ENCODE results near the gene GBF1. TPM values are rescaled to one million over a fixed set of nuclear protein-coding genes. Genes with fewer than 3 reads are reported as not detected.

The GBF1 gene
- total and polyA plus RNA-seq, 10 of the 15 experiments (the other 5 are each of a cell fraction or from before 2014, with no cell fraction given) = 0.82 to 42.0 (median 21.8) TPM

GRCh38 chr10:102422545-102423129 is 177.3 kb downstream of the GBF1 start (continued):
- TF ChIP-seq BHLHE40 (IDR thresholded peaks at IDR 0.05; ENCODE audit: borderline replicate concordance in 1 of 2, low read depth in 2 of 2, low read length in 1 of 2) = peak in 1 of 2 experiments; percentile 62; a peak in 2 of 4 replicates
- no peak for TF ChIP-seq ZNF217 (IDR thresholded peaks at IDR 0.05)
- TF ChIP-seq MEF2B (IDR thresholded peaks at IDR 0.05; ENCODE audit: partially characterized antibody, poor library complexity, severe bottlenecking) = no peak
- 0 out of 2 replicates have a peak, but pooled peaks have one; percentile 25 for TF ChIP-seq NR2F1 (conservative IDR thresholded peaks at IDR 0.05)
- TF ChIP-seq KDM1A (IDR thresholded peaks at IDR 0.05; ENCODE audit: borderline replicate concordance) = no peak
- no peak for TF ChIP-seq RFX5 (IDR thresholded peaks at IDR 0.05; ENCODE audit: low read depth, low read length)
- TF ChIP-seq SIN3A (IDR thresholded peaks at IDR 0.05; ENCODE audit: low read depth, low read length) = no peak
- peak; percentile 36; the same call in 1 of the 2 replicates for TF ChIP-seq MXI1 (IDR thresholded peaks at IDR 0.05; ENCODE audit: low read depth, low read length)
- TF ChIP-seq GATAD2B (conservative IDR thresholded peaks at IDR 0.05; ENCODE audit: low read depth) = 0 out of 2 replicates have a peak, but pooled peaks have one; percentile 28
- TF ChIP-seq, protein P1, sequence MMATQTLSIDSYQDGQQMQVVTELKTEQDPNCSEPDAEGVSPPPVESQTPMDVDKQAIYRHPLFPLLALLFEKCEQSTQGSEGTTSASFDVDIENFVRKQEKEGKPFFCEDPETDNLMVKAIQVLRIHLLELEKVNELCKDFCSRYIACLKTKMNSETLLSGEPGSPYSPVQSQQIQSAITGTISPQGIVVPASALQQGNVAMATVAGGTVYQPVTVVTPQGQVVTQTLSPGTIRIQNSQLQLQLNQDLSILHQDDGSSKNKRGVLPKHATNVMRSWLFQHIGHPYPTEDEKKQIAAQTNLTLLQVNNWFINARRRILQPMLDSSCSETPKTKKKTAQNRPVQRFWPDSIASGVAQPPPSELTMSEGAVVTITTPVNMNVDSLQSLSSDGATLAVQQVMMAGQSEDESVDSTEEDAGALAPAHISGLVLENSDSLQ (IDR thresholded peaks at IDR 0.05) = no peak
- no peak for TF ChIP-seq ZNF24 (IDR thresholded peaks at IDR 0.05)
- TF ChIP-seq BACH1 (IDR thresholded peaks at IDR 0.05; ENCODE audit: borderline replicate concordance) = no peak
- no peak for TF ChIP-seq MEF2A (IDR thresholded peaks at IDR 0.05; ENCODE audit: insufficient read depth, low read depth, low read length)
- no peak for TF ChIP-seq WRNIP1 (IDR thresholded peaks at IDR 0.05; ENCODE audit: borderline replicate concordance, low read depth, low read length)
- TF ChIP-seq ZZZ3 (IDR thresholded peaks at IDR 0.05; ENCODE audit: control insufficient read depth, insufficient read length, low read depth) = no peak
- peak; percentile 71 for TF ChIP-seq HDGF (IDR thresholded peaks at IDR 0.05)
- TF ChIP-seq, protein P2, sequence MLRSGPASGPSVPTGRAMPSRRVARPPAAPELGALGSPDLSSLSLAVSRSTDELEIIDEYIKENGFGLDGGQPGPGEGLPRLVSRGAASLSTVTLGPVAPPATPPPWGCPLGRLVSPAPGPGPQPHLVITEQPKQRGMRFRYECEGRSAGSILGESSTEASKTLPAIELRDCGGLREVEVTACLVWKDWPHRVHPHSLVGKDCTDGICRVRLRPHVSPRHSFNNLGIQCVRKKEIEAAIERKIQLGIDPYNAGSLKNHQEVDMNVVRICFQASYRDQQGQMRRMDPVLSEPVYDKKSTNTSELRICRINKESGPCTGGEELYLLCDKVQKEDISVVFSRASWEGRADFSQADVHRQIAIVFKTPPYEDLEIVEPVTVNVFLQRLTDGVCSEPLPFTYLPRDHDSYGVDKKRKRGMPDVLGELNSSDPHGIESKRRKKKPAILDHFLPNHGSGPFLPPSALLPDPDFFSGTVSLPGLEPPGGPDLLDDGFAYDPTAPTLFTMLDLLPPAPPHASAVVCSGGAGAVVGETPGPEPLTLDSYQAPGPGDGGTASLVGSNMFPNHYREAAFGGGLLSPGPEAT (IDR thresholded peaks at IDR 0.05; ENCODE audit: low read depth) = no peak
- TF ChIP-seq LARP7 (IDR thresholded peaks at IDR 0.05) = no peak
- peak; percentile 49 for TF ChIP-seq USF1 (IDR thresholded peaks at IDR 0.05; ENCODE audit: borderline replicate concordance, extremely low read length, insufficient read depth, low read depth, low read length)
- TF ChIP-seq PML (IDR thresholded peaks at IDR 0.05; ENCODE audit: low read length) = no peak
- peak; percentile 58 for TF ChIP-seq SMC3 (IDR thresholded peaks at IDR 0.05; ENCODE audit: borderline replicate concordance, low read length)
- no peak for TF ChIP-seq ZSCAN29 (IDR thresholded peaks at IDR 0.05)
- TF ChIP-seq STAT1 (conservative IDR thresholded peaks at IDR 0.05) = no peak
- peak; percentile 6; the same call in 1 of the 2 replicates for TF ChIP-seq SPI1 (IDR thresholded peaks at IDR 0.05; ENCODE audit: borderline replicate concordance, insufficient read depth, low read depth, low read length)
- no peak for TF ChIP-seq NFXL1 (IDR thresholded peaks at IDR 0.05; ENCODE audit: borderline replicate concordance)
- peak; percentile 62 for TF ChIP-seq POLR2A (IDR thresholded peaks at IDR 0.05; ENCODE audit: low read depth, low read length)
- TF ChIP-seq NFYB (IDR thresholded peaks at IDR 0.05; ENCODE audit: insufficient read depth, low read depth, low read length) = 0 out of 2 replicates have a peak, but pooled peaks have one; percentile 21

All from GM12878 (cell line).